ENCODE data around the gene FKBP15.

DNA sequence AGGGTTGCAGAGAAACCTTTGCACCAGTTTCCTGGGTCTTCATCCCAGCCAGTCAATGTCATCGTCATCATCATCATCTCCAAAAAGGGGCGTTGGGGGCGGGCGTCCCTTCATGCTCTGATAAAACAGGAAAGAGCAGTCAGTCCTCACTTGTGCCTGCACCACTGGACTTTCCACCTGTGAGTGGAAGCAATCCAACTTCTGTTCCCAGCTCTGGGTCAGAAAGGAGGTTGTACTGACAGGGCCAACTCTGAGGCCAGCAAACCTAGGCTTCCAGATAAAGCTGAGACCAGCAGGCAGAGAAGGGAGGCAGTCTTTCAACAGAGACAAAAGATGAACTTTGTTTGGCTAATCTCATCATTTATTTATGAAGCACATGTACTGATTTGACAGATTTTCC lies 55.0 kb downstream of the FKBP15 start:
- TF ChIP-seq EZH2 (IDR thresholded peaks at IDR 0.05; ENCODE audit: borderline replicate concordance, low read depth, low read length, severe bottlenecking) (no peak), POLR2A (IDR thresholded peaks at IDR 0.05; ENCODE audit: low read depth, low read length) (no peak)
- TF ChIP-seq, protein P1, sequence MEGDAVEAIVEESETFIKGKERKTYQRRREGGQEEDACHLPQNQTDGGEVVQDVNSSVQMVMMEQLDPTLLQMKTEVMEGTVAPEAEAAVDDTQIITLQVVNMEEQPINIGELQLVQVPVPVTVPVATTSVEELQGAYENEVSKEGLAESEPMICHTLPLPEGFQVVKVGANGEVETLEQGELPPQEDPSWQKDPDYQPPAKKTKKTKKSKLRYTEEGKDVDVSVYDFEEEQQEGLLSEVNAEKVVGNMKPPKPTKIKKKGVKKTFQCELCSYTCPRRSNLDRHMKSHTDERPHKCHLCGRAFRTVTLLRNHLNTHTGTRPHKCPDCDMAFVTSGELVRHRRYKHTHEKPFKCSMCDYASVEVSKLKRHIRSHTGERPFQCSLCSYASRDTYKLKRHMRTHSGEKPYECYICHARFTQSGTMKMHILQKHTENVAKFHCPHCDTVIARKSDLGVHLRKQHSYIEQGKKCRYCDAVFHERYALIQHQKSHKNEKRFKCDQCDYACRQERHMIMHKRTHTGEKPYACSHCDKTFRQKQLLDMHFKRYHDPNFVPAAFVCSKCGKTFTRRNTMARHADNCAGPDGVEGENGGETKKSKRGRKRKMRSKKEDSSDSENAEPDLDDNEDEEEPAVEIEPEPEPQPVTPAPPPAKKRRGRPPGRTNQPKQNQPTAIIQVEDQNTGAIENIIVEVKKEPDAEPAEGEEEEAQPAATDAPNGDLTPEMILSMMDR (IDR thresholded peaks at IDR 0.05; ENCODE audit: extremely low read depth in 1 of 2, insufficient read depth in 1 of 2, low read depth in 1 of 2, low read length in 2 of 2) = no peak
- TF ChIP-seq, protein P2, sequence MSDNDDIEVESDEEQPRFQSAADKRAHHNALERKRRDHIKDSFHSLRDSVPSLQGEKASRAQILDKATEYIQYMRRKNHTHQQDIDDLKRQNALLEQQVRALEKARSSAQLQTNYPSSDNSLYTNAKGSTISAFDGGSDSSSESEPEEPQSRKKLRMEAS (IDR thresholded peaks at IDR 0.05; ENCODE audit: insufficient read depth, insufficient read length) = no peak

Data from endothelial cell of umbilical vein (primary cell).